Measurements from ENCODE around the gene BACH2.
"Not testable (repeated sequence)": the region's sequence is repeated elsewhere in the genome, so short reads cannot be mapped to it uniquely, and the experiment has no call there.

BACH2 gene

GRCh38 chr6:90124874-90125510 lies 171.7 kb downstream of the BACH2 start:
- DNase-seq (ENCODE audit: low spot score), result no peak

GRCh38 chr6:90123831-90124230 lies 172.8 kb downstream of the BACH2 start:
- no peak for DNase-seq (ENCODE audit: low spot score)

GRCh38 chr6:90121982-90122381 lies 174.7 kb downstream of the BACH2 start:
- DNase-seq (ENCODE audit: low spot score), result no peak

GRCh38 chr6:90120327-90120726 lies 176.3 kb downstream of the BACH2 start:
- no peak for DNase-seq (ENCODE audit: low spot score)

- no peak for DNase-seq (ENCODE audit: low spot score)
Measured at GRCh38 chr6:90119618-90120017, 177.0 kb downstream of the BACH2 start.

GRCh38 chr6:90118581-90118980 lies 178.1 kb downstream of the BACH2 start:
- DNase-seq (ENCODE audit: low spot score), result no peak

- DNase-seq (ENCODE audit: low spot score), result no peak
Measured at GRCh38 chr6:90118069-90118468, 178.6 kb downstream of the BACH2 start.

- DNase-seq (ENCODE audit: low spot score), result not testable (repeated sequence)
Measured at GRCh38 chr6:90116126-90116525, 180.5 kb downstream of the BACH2 start.

- no peak for DNase-seq (ENCODE audit: low spot score)
Measured at GRCh38 chr6:90113389-90113788, 183.3 kb downstream of the BACH2 start.

GRCh38 chr6:90111387-90111786 lies 185.3 kb downstream of the BACH2 start:
- no peak for DNase-seq (ENCODE audit: low spot score)

GRCh38 chr6:90110971-90111370 lies 185.7 kb downstream of the BACH2 start:
- DNase-seq (ENCODE audit: low spot score), result peak; percentile 76

GRCh38 chr6:90109141-90109540 lies 187.5 kb downstream of the BACH2 start:
- DNase-seq (ENCODE audit: low spot score), result no peak

- DNase-seq (ENCODE audit: low spot score), result peak; percentile 24
Measured at GRCh38 chr6:90107771-90108282, 188.8 kb downstream of the BACH2 start.

- DNase-seq (ENCODE audit: low spot score), result no peak
Measured at GRCh38 chr6:90107371-90107770, 189.3 kb downstream of the BACH2 start.

GRCh38 chr6:90106449-90106848 lies 190.2 kb downstream of the BACH2 start:
- DNase-seq (ENCODE audit: low spot score), result no peak

- no peak for DNase-seq (ENCODE audit: low spot score)
Measured at GRCh38 chr6:90105506-90106170, 191.0 kb downstream of the BACH2 start.

- DNase-seq (ENCODE audit: low spot score), result peak; percentile 56
Measured at GRCh38 chr6:90103056-90103800, 193.4 kb downstream of the BACH2 start.

- no peak for DNase-seq (ENCODE audit: low spot score)
Measured at GRCh38 chr6:90101403-90101802, 195.2 kb downstream of the BACH2 start.

- no peak for DNase-seq (ENCODE audit: low spot score)
Measured at GRCh38 chr6:90100059-90100665, 196.5 kb downstream of the BACH2 start.

- DNase-seq (ENCODE audit: low spot score), result no peak
Measured at GRCh38 chr6:90098627-90099026, 198.0 kb downstream of the BACH2 start.

- DNase-seq (ENCODE audit: low spot score), result no peak
Measured at GRCh38 chr6:90098001-90098531, 198.6 kb downstream of the BACH2 start.

GRCh38 chr6:90097356-90097755 lies 199.3 kb downstream of the BACH2 start:
- no peak for DNase-seq (ENCODE audit: low spot score)
